Neural cell (in vitro differentiated cells): Measurements from ENCODE around the gene GPR26. TPM values are rescaled to one million over a fixed set of nuclear protein-coding genes. Genes with fewer than 3 reads are reported as not detected.

Experiments used
- H2AFZ ChIP-seq: fragments of 200-600, 300-800 bp; sonication (generic), shearing (Covaris generic); 2 replicates; pipeline ENCODE4 v1.6.0; 2014; ENCODE audit warnings: low read depth, mild to moderate bottlenecking, antibody characterized with exemption, low read length, moderate library complexity
- H3F3A ChIP-seq: fragments of 200-600 bp; shearing (Covaris generic); 2 replicates; pipeline ENCODE4 v1.6.1; 2016; ENCODE audit warnings: mild to moderate bottlenecking, moderate library complexity, mixed read lengths, antibody characterized with exemption, low read length; ENCODE audit not compliant: insufficient read depth, poor library complexity, severe bottlenecking
- H3K27ac ChIP-seq: fragments of 200-600, 300-800 bp; sonication (generic), shearing (Covaris generic); 2 replicates; pipeline ENCODE4 v1.5.1; 2014; ENCODE audit warnings: mild to moderate bottlenecking, low read length, moderate library complexity
- H3K27me3 ChIP-seq: fragments of 300-800, 200-600 bp; sonication (generic), shearing (Covaris generic); 2 replicates; pipeline ENCODE4 v1.6.0; 2014; ENCODE audit warnings: mild to moderate bottlenecking, low read depth, low read length, moderate library complexity; ENCODE audit not compliant: insufficient read depth
- H3K36me3 ChIP-seq: fragments of 300-800, 200-600 bp; sonication (generic), shearing (Covaris generic); 2 replicates; pipeline ENCODE4 v1.5.1; 2014; ENCODE audit warnings: mild to moderate bottlenecking, antibody characterized with exemption, low read length, moderate library complexity; ENCODE audit not compliant: insufficient read depth
- H3K4me2 ChIP-seq: fragments of 300-800, 200-600 bp; sonication (generic), shearing (Covaris generic); 2 replicates; pipeline ENCODE4 v1.6.0; 2014; ENCODE audit warnings: mild to moderate bottlenecking, low read length
- H3K4me3 ChIP-seq: fragments of 300-800, 200-600 bp; sonication (generic), shearing (Covaris generic); 2 replicates; pipeline ENCODE4 v1.5.1; 2014; ENCODE audit warnings: mild to moderate bottlenecking, low read length, moderate library complexity
- H3K79me2 ChIP-seq: fragments of 200-600 bp; shearing (Covaris generic); replicated peaks from 2 replicates; pipeline ENCODE4 v1.6.0; 2014; ENCODE audit warnings: mild to moderate bottlenecking, low read length, moderate library complexity; ENCODE audit not compliant: insufficient read depth
- H3K9ac ChIP-seq: fragments of 300-800, 200-600 bp; sonication (generic), shearing (Covaris generic); 2 replicates; pipeline ENCODE4 v1.6.1; 2016; ENCODE audit warnings: mild to moderate bottlenecking, low read length, mixed read lengths
- H3K9me2 ChIP-seq: fragments of 200-600 bp; shearing (Covaris generic); 2 replicates; pipeline ENCODE4 v1.6.1; 2016; ENCODE audit warnings: mild to moderate bottlenecking, low read length, mixed read lengths; ENCODE audit not compliant: insufficient read depth
- H3K9me3 ChIP-seq: fragments of 200-600, 300-800 bp; sonication (generic), shearing (Covaris generic); 2 replicates; pipeline ENCODE4 v1.6.1; 2016; ENCODE audit warnings: mild to moderate bottlenecking, mixed run types, low read length, moderate library complexity, mixed read lengths
- H4K20me1 ChIP-seq: fragments of 200-600 bp; shearing (Covaris generic); 2 replicates; pipeline ENCODE4 v1.6.1; 2016; ENCODE audit warnings: mild to moderate bottlenecking, mixed run types; ENCODE audit not compliant: insufficient read depth
- EP300 ChIP-seq: fragments of 450-650 bp; conservative IDR thresholded peaks from 2 replicates; pipeline ENCODE4 v1.6.1; 2014; ENCODE audit warnings: antibody characterized with exemption, mild to moderate bottlenecking, moderate library complexity; ENCODE audit not compliant: poor library complexity, severe bottlenecking
- EZH2 ChIP-seq: fragments of 200-600, 300-800 bp; shearing (Covaris generic), sonication (generic); IDR thresholded peaks from 2 replicates; pipeline ENCODE4 v1.6.1; 2014; ENCODE audit warnings: antibody characterized with exemption, low read length, borderline replicate concordance, mild to moderate bottlenecking; ENCODE audit not compliant: insufficient read depth, poor library complexity, severe bottlenecking
- MXI1 ChIP-seq: fragments of 450-650 bp; conservative IDR thresholded peaks from 2 replicates; pipeline ENCODE4 v1.6.1; 2014; ENCODE audit warnings: antibody characterized with exemption, mild to moderate bottlenecking; ENCODE audit not compliant: poor library complexity, severe bottlenecking
- POLR2AphosphoS5 ChIP-seq: IDR thresholded peaks from 2 replicates; pipeline ENCODE4 v1.6.1; 2012
- RAD21 ChIP-seq: fragments of 450-650 bp; conservative IDR thresholded peaks from 2 replicates; pipeline ENCODE4 v1.6.1; 2014; ENCODE audit warnings: antibody characterized with exemption, mild to moderate bottlenecking, moderate library complexity
- SMC3 ChIP-seq: fragments of 450-650 bp; conservative IDR thresholded peaks from 2 replicates; pipeline ENCODE4 v1.6.1; 2014; ENCODE audit warnings: antibody characterized with exemption, mild to moderate bottlenecking, moderate library complexity; ENCODE audit not compliant: poor library complexity
- TAF1 ChIP-seq: IDR thresholded peaks from 2 replicates; pipeline ENCODE4 v1.6.1; 2012; ENCODE audit warnings: low read depth
- polyA plus RNA-seq: library from polyadenylated mRNA; depleted of rRNA; stranded (reverse); fragments of >200 nt; gene quantifications from 2 replicates; pipeline ENCODE4 v1.2.3, GENCODE V29; 2014
- TF ChIP-seq, protein P1 (sequence below): fragments of 450-650 bp; IDR thresholded peaks from 2 replicates; pipeline ENCODE4 v1.5.1; 2014; ENCODE audit warnings: antibody characterized with exemption, mild to moderate bottlenecking, moderate library complexity; ENCODE audit not compliant: poor library complexity, severe bottlenecking
- TF ChIP-seq, protein P2 (sequence below): IDR thresholded peaks from 2 replicates; pipeline ENCODE4 v1.6.1; 2012; ENCODE audit warnings: borderline replicate concordance

GPR26 gene
- polyA plus RNA-seq, 1 donor from 2014 or later, result 8.1 TPM

DNA sequence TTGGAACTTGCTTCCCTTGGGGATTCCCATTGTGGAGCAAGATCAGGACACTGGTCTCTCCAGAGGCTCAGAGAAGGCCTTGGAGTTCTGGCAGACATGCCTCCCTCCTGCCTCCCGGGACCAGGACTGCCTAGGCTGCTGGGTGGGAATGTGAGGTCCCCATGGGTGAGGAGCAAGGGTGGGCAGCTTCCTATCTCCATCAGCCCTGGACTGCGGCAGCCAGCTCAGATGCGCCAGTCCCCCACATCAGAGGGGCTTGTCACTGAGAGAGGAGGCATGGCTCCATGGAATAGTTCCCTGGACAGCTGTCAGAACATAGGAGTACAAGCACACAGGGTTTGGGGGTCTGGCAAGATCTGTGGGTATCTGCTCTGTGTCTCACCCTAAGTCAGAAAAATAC, 17.3 kb downstream of the GPR26 start:
- Histone ChIP-seq H3K9ac (peak overlapping the region; percentile 50), H3K27ac (peak overlapping the region; percentile 89), H3K9me3 (no peaks in the 10 kb centered on the region), H3K9me2 (no peaks in the 10 kb centered on the region), H3K79me2 (no peaks in the 10 kb centered on the region), H2AFZ (no peak overlapping the region), H3K36me3 (no peaks in the 10 kb centered on the region), H3K4me3 (peak overlapping the region; percentile 36), H3F3A (no peaks in the 10 kb centered on the region), H4K20me1 (no peaks in the 10 kb centered on the region), H3K4me2 (peak overlapping the region; percentile 9), H3K27me3 (no peaks in the 10 kb centered on the region)
- no peak for TF ChIP-seq RAD21
- TF ChIP-seq, protein P1, sequence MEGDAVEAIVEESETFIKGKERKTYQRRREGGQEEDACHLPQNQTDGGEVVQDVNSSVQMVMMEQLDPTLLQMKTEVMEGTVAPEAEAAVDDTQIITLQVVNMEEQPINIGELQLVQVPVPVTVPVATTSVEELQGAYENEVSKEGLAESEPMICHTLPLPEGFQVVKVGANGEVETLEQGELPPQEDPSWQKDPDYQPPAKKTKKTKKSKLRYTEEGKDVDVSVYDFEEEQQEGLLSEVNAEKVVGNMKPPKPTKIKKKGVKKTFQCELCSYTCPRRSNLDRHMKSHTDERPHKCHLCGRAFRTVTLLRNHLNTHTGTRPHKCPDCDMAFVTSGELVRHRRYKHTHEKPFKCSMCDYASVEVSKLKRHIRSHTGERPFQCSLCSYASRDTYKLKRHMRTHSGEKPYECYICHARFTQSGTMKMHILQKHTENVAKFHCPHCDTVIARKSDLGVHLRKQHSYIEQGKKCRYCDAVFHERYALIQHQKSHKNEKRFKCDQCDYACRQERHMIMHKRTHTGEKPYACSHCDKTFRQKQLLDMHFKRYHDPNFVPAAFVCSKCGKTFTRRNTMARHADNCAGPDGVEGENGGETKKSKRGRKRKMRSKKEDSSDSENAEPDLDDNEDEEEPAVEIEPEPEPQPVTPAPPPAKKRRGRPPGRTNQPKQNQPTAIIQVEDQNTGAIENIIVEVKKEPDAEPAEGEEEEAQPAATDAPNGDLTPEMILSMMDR, result no peak
- TF ChIP-seq POLR2AphosphoS5, result no peak

DNA sequence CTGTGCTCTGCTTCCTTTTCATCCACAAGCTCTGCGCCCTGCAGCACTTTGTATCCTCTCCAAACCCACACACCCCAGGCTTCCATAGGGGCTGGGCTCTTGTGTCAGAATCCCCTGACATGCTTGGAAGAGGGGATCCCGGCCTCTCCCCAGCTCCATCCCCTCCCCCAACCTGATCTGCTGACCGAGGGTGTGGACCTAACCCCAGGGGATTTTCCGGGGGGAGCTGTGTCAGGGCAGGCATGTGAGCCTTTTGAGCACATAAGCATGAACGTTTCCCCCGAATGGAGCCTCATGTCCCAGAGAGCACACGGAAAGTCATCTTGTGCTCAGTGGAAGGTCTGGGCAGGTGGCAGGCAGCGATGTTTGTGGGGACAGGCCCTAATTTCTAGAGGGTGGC, 17.7 kb downstream of the GPR26 start:
- Histone ChIP-seq H3F3A (no peaks in the 10 kb centered on the region), H3K4me3 (no peak overlapping the region), H3K36me3 (no peaks in the 10 kb centered on the region), H3K9ac (no peak overlapping the region), H4K20me1 (no peaks in the 10 kb centered on the region), H2AFZ (no peak overlapping the region), H3K4me2 (no peak overlapping the region), H3K9me2 (no peaks in the 10 kb centered on the region), H3K27ac (peak overlapping the region; percentile 89), H3K27me3 (no peaks in the 10 kb centered on the region), H3K9me3 (no peaks in the 10 kb centered on the region), H3K79me2 (no peaks in the 10 kb centered on the region)
- no peak for TF ChIP-seq POLR2AphosphoS5
- TF ChIP-seq EZH2, result no peak
- TF ChIP-seq SMC3, result no peak
- no peak for TF ChIP-seq MXI1
- no peak for TF ChIP-seq RAD21
- TF ChIP-seq TAF1, result no peak
- TF ChIP-seq, protein P2, sequence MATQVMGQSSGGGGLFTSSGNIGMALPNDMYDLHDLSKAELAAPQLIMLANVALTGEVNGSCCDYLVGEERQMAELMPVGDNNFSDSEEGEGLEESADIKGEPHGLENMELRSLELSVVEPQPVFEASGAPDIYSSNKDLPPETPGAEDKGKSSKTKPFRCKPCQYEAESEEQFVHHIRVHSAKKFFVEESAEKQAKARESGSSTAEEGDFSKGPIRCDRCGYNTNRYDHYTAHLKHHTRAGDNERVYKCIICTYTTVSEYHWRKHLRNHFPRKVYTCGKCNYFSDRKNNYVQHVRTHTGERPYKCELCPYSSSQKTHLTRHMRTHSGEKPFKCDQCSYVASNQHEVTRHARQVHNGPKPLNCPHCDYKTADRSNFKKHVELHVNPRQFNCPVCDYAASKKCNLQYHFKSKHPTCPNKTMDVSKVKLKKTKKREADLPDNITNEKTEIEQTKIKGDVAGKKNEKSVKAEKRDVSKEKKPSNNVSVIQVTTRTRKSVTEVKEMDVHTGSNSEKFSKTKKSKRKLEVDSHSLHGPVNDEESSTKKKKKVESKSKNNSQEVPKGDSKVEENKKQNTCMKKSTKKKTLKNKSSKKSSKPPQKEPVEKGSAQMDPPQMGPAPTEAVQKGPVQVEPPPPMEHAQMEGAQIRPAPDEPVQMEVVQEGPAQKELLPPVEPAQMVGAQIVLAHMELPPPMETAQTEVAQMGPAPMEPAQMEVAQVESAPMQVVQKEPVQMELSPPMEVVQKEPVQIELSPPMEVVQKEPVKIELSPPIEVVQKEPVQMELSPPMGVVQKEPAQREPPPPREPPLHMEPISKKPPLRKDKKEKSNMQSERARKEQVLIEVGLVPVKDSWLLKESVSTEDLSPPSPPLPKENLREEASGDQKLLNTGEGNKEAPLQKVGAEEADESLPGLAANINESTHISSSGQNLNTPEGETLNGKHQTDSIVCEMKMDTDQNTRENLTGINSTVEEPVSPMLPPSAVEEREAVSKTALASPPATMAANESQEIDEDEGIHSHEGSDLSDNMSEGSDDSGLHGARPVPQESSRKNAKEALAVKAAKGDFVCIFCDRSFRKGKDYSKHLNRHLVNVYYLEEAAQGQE, result no peak
- TF ChIP-seq, protein P1, result no peak
- no peak for TF ChIP-seq EP300
